Left lung (tissue), 10 donors: ENCODE data around the gene NHS. TPM values are rescaled to one million over a fixed set of nuclear protein-coding genes. Genes with fewer than 3 reads are reported as not detected.

Experiments used
- ATAC-seq: fragments of 200-7000 bp; cut with Tn5 transposase; one replicate; pipeline ENCODE4 v1.9.1; 2020; ENCODE audit warnings: moderate library complexity
- DNase-seq, 4 donors: peaks; one replicate each; pipeline ENCODE4 v3.0.0-alpha.2; 2013 to 2020
- H3K27ac ChIP-seq, 2 donors: fragments of 200-600 bp; sonication (generic) in 1 of 2; one replicate each; pipeline versions ENCODE4 v1.5.0 to v1.8.0; 2020 to 2021
- H3K27me3 ChIP-seq, 2 donors: fragments of 200-600 bp; sonication (generic) in 1 of 2; one replicate each; pipeline versions ENCODE4 v1.5.0 to v1.8.0; 2020 to 2021
- H3K36me3 ChIP-seq, 2 donors: fragments of 200-600 bp; sonication (generic) in 1 of 2; one replicate each; pipeline versions ENCODE4 v1.5.0 to v1.8.0; 2020 to 2021
- H3K4me1 ChIP-seq, 2 donors: fragments of 200-600 bp; one replicate each; pipeline ENCODE4 v1.8.0; 2021
- H3K4me3 ChIP-seq, 2 donors: fragments of 200-600 bp; sonication (generic) in 1 of 2; one replicate each; pipeline versions ENCODE4 v1.5.0 to v1.8.0; 2020 to 2021; ENCODE audit warnings: mild to moderate bottlenecking in 1 of 2
- H3K9me3 ChIP-seq, 2 donors: fragments of 200-600 bp; sonication (generic) in 1 of 2; one replicate each; pipeline versions ENCODE4 v1.5.0 to v1.8.0; 2020 to 2021
- CTCF ChIP-seq, 2 donors: fragments of 200-600 bp; sonication (generic) in 1 of 2; IDR thresholded peaks; one replicate each; pipeline versions ENCODE4 v1.5.0 to v1.8.0; 2021; ENCODE audit warnings: antibody characterized with exemption in 2 of 2
- intact Hi-C, 2 donors: fragments of 100-400 bp; cut with DNase I; formaldehyde crosslinking; loops; one replicate each; pipeline versions ENCODE4 v1.11.2 to v1.14.2; 2022
- polyA plus RNA-seq, 6 donors: library from polyadenylated mRNA; unstranded; fragments of 120-200 nt; gene quantifications; one replicate each; pipeline ENCODE4 v1.2.1, GENCODE V29; 2013; ENCODE audit not compliant: insufficient read length in 6 of 6
- total RNA-seq, 2 donors: library from RNA; stranded (reverse); fragmentation: NEBNext Ultra II Directional; extraction: Animal tissue kit (Norgen Biotek cat#: 25700); gene quantifications; one replicate each; pipeline ENCODE4 v1.2.1, GENCODE V29; 2021
- donor health status: DM: no; HTN: yes; CAD: no.
- donor health status: DM: no; HTN: no; CAD: no.

NHS gene
- total and polyA plus RNA-seq, 8 donors = 1.4 to 8.3 (median 6.5) TPM

GRCh38 chrX:17606231-17606630, 231.2 kb downstream of the NHS start:
- no peaks in the 10 kb centered on the region for H3K9me3 ChIP-seq
- TF ChIP-seq CTCF (IDR thresholded peaks at IDR 0.05) = no peak
- H3K4me3 ChIP-seq = no peak overlapping the region
- no peak overlapping the region for H3K27ac ChIP-seq
- H3K27me3 ChIP-seq = no peaks in the 10 kb centered on the region
- intact Hi-C loops = no loop called here
- H3K4me1 ChIP-seq = no peaks in the 10 kb centered on the region
- H3K36me3 ChIP-seq = no peaks in the 10 kb centered on the region
- no peak for DNase-seq
- ATAC-seq = no peak

- TF ChIP-seq CTCF (IDR thresholded peaks at IDR 0.05) = no peak
- DNase-seq (no peak), ATAC-seq (peak; percentile 57)
- Histone ChIP-seq H3K27me3 (no peaks in the 10 kb centered on the region), H3K4me1 (no peaks in the 10 kb centered on the region), H3K27ac (no peak overlapping the region), H3K9me3 (no peaks in the 10 kb centered on the region), H3K4me3 (no peak overlapping the region), H3K36me3 (no peaks in the 10 kb centered on the region)
- intact Hi-C loops = no loop called here
Measured at GRCh38 chrX:17608888-17609287, 233.9 kb downstream of the NHS start.

- Histone ChIP-seq H3K36me3 (no peaks in the 10 kb centered on the region), H3K9me3 (no peaks in the 10 kb centered on the region), H3K27me3 (no peaks in the 10 kb centered on the region), H3K27ac (no peak overlapping the region), H3K4me1 (no peaks in the 10 kb centered on the region), H3K4me3 (no peak overlapping the region)
- intact Hi-C loops = no loop called here
- no peak for DNase-seq
- no peak for ATAC-seq
- no peak for TF ChIP-seq CTCF (IDR thresholded peaks at IDR 0.05)
Measured at GRCh38 chrX:17610788-17611187, 235.8 kb downstream of the NHS start.

- Histone ChIP-seq H3K4me3 (no peak overlapping the region), H3K27ac (no peak overlapping the region), H3K36me3 (no peaks in the 10 kb centered on the region), H3K4me1 (no peaks in the 10 kb centered on the region), H3K9me3 (no peaks in the 10 kb centered on the region), H3K27me3 (no peaks in the 10 kb centered on the region)
- ATAC-seq (peak; percentile 86), DNase-seq (peak in 2 of 4 donors; percentile 41 to 51)
- intact Hi-C loops = no loop called here
- TF ChIP-seq CTCF (IDR thresholded peaks at IDR 0.05) = no peak
Measured at GRCh38 chrX:17613979-17614588, 239.1 kb downstream of the NHS start.

- no peaks in the 10 kb centered on the region for H3K36me3 ChIP-seq
- DNase-seq = no peak
- H3K27ac ChIP-seq = no peak overlapping the region
- TF ChIP-seq CTCF (IDR thresholded peaks at IDR 0.05) = no peak
- intact Hi-C loops = no loop called here
- ATAC-seq = no peak
- no peaks in the 10 kb centered on the region for H3K4me1 ChIP-seq
- H3K4me3 ChIP-seq = no peak overlapping the region
- no peaks in the 10 kb centered on the region for H3K9me3 ChIP-seq
- H3K27me3 ChIP-seq = no peaks in the 10 kb centered on the region
Measured at GRCh38 chrX:17616936-17617335, 241.9 kb downstream of the NHS start.
